Tibial nerve (tissue), 3 donors: ENCODE measurements around the gene SSTR4.

Experiments
- CTCF ChIP-seq, 5 experiments: fragments of 200-600 bp in 3 of 5; fragments of 450-650 bp in 2 of 5; sonication (generic) in 3 of 5; IDR thresholded peaks; one replicate each; pipeline ENCODE4 v1.5.1; 2016 to 2019; ENCODE audit warnings: antibody characterized with exemption in 5 of 5, mild to moderate bottlenecking in 3 of 5, moderate library complexity in 2 of 5
- POLR2A ChIP-seq, 2 donors: fragments of 450-650 bp; IDR thresholded peaks; one replicate each; pipeline ENCODE4 v1.6.1; 2017; ENCODE audit warnings: antibody characterized with exemption in 2 of 2, mild to moderate bottlenecking in 2 of 2, moderate library complexity in 2 of 2

DNA sequence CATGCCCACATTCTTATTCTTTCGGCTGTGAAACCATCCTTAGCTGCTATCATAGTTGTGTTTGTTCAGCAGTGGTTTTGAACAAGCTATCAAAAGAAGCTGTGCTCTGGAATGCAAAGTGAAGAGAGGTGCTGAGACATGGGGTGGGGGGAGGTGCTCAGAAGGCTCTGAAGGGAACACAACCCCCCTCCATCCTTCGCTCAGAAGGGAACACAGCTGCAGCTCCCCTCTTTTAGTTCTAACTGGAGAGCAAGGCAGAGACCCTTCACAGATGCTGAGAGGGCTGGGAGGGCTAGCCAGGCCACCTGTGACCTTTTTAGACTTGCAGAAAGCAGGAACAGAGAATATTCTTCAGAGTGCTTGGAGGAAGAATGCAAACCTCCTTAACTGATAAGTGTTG is 17.6 kb upstream of the SSTR4 start:
- TF ChIP-seq CTCF (IDR thresholded peaks at IDR 0.05) (no peak), POLR2A (IDR thresholded peaks at IDR 0.05) (no peak)
